H1 (cell line): ENCODE measurements around the gene ARRB1. TPM values are rescaled to one million over a fixed set of nuclear protein-coding genes. Genes with fewer than 3 reads are reported as not detected.

ENCODE experiments used
- CTCF ChIA-PET: fragments of 300-600 bp; sonication (Branson Sonifier 250); formaldehyde crosslinking; loops from one replicate; lab custom pipeline; 2021; ENCODE audit not compliant: partially characterized antibody; lab: Charles Lee
- POLR2A ChIA-PET: fragments of 300-600 bp; sonication (Branson Sonifier 250); formaldehyde crosslinking; loops from one replicate; lab custom pipeline; 2021; ENCODE audit warnings: inconsistent platforms; ENCODE audit not compliant: partially characterized antibody; lab: Charles Lee
- DNase-seq, 2 experiments: peaks; one replicate each; pipeline versions ENCODE4 v3.0.0 to v3.0.0-alpha.2; 2010 to 2022; ENCODE audit warnings: low spot score in 2 of 2, low read depth in 1 of 2, mixed read lengths in 1 of 2
- FAIRE-seq: peaks from 2 replicates; lab custom pipeline; 2011; peaks lifted over from hg19 to GRCh38; lab: Jason Lieb, UNC
- H2AFZ ChIP-seq: 2 replicates; pipeline ENCODE4 v1.8.1; 2012; ENCODE audit warnings: low read length, inconsistent platforms
- H2AK5ac ChIP-seq: 2 replicates; pipeline ENCODE4 v1.6.1; 2013; ENCODE audit warnings: low read depth, low read length
- H2BK120ac ChIP-seq: replicated peaks from 2 replicates; pipeline ENCODE3; 2013; ENCODE audit warnings: low read depth, low read length, inconsistent platforms
- H2BK12ac ChIP-seq: 2 replicates; pipeline ENCODE4 v1.6.1; 2013; ENCODE audit warnings: low read depth, low read length
- H2BK15ac ChIP-seq: 2 replicates; pipeline ENCODE4 v1.6.1; 2013; ENCODE audit warnings: low read length
- H2BK20ac ChIP-seq: 2 replicates; pipeline ENCODE4 v1.6.1; 2013; ENCODE audit warnings: low read length
- H2BK5ac ChIP-seq: 2 replicates; pipeline ENCODE4 v1.6.1; 2013; ENCODE audit warnings: low read depth, low read length
- H3K14ac ChIP-seq: 2 replicates; pipeline ENCODE4 v1.6.1; 2013; ENCODE audit warnings: inconsistent platforms; ENCODE audit not compliant: insufficient read length
- H3K18ac ChIP-seq: 2 replicates; pipeline ENCODE4 v1.6.1; 2013; ENCODE audit warnings: low read length; ENCODE audit errors: extremely low read depth
- H3K23ac ChIP-seq: 2 replicates; pipeline ENCODE4 v1.6.1; 2013; ENCODE audit warnings: inconsistent platforms; ENCODE audit not compliant: insufficient read length
- H3K23me2 ChIP-seq: 2 replicates; pipeline ENCODE4 v1.6.1; 2013; ENCODE audit warnings: low read depth, low read length
- H3K27ac ChIP-seq: 2 replicates; pipeline ENCODE4 v1.6.1; 2011; ENCODE audit warnings: low read depth, low read length, inconsistent platforms
- H3K27me3 ChIP-seq, 4 experiments: replicated peaks in 1 of 4; 1 replicate in 1 of 4; 2 replicates in 3 of 4; pipeline versions ENCODE4 v1.6.1 to v1.8.1; 2011 to 2013; ENCODE audit warnings: low read length in 3 of 4, mild to moderate bottlenecking in 3 of 4, inconsistent platforms in 2 of 4, mixed read lengths in 2 of 4, moderate library complexity in 1 of 4; ENCODE audit not compliant: control insufficient read depth in 3 of 4, insufficient read depth in 3 of 4; ENCODE audit errors: extremely low read depth in 1 of 4
- H3K36me3 ChIP-seq, 4 experiments: 2 replicates each; pipeline versions ENCODE4 v1.6.1 to v1.8.1; 2011 to 2013; ENCODE audit warnings: mild to moderate bottlenecking in 4 of 4, low read length in 3 of 4, moderate library complexity in 2 of 4, control low read depth in 1 of 4, inconsistent platforms in 1 of 4; ENCODE audit not compliant: insufficient read depth in 4 of 4, control insufficient read depth in 2 of 4
- H3K4ac ChIP-seq: replicated peaks from 2 replicates; pipeline ENCODE3; 2013; ENCODE audit warnings: low read length, low read depth, mixed read lengths, inconsistent platforms; ENCODE audit not compliant: insufficient read length
- H3K4me1 ChIP-seq, 4 experiments: replicated peaks in 1 of 4; 1 replicate in 1 of 4; 2 replicates in 3 of 4; pipeline versions ENCODE4 v1.6.1 to v1.8.1; 2011 to 2013; ENCODE audit warnings: low read length in 3 of 4, inconsistent platforms in 2 of 4, mixed read lengths in 1 of 4; ENCODE audit not compliant: insufficient read depth in 4 of 4, control insufficient read depth in 3 of 4
- H3K4me2 ChIP-seq, 2 experiments: 2 replicates each; pipeline versions ENCODE4 v1.6.1 to v1.8.1; 2011 to 2013; ENCODE audit warnings: low read depth in 2 of 2, low read length in 2 of 2, control low read depth in 1 of 2, inconsistent platforms in 1 of 2, mild to moderate bottlenecking in 1 of 2; ENCODE audit not compliant: insufficient read depth in 1 of 2
- H3K4me3 ChIP-seq, 4 experiments: fragments of 200-600, 300-600 bp in 1 of 4; sonication (generic), shearing (Covaris generic), sonication (Bioruptor Twin) in 1 of 4; 2 replicates each; pipeline versions ENCODE4 v1.5.1 to v1.8.1; 2011 to 2016; ENCODE audit warnings: low read length in 4 of 4, low read depth in 3 of 4, control low read depth in 2 of 4, inconsistent platforms in 2 of 4, mild to moderate bottlenecking in 2 of 4, mixed read lengths in 1 of 4, moderate library complexity in 1 of 4; ENCODE audit not compliant: insufficient read depth in 2 of 4; ENCODE audit errors: extremely low read depth in 1 of 4
- H3K56ac ChIP-seq: replicated peaks from 2 replicates; pipeline ENCODE3; 2013; ENCODE audit warnings: low read depth, mild to moderate bottlenecking, mixed read lengths, low read length, inconsistent platforms; ENCODE audit not compliant: insufficient read length
- H3K79me1 ChIP-seq: 2 replicates; pipeline ENCODE4 v1.6.1; 2013; ENCODE audit warnings: low read depth, low read length, control low read depth
- H3K79me2 ChIP-seq, 2 experiments: 2 replicates each; pipeline versions ENCODE4 v1.6.1 to v1.8.1; 2012 to 2013; ENCODE audit warnings: low read length in 2 of 2, mild to moderate bottlenecking in 2 of 2, inconsistent platforms in 1 of 2; ENCODE audit not compliant: insufficient read depth in 2 of 2, control insufficient read depth in 1 of 2
- H3K9ac ChIP-seq, 4 experiments: replicated peaks in 1 of 4; 1 replicate in 1 of 4; 2 replicates in 3 of 4; pipeline versions ENCODE4 v1.6.1 to v1.8.1; 2011 to 2013; ENCODE audit warnings: low read depth in 3 of 4, low read length in 3 of 4, control low read depth in 2 of 4, mild to moderate bottlenecking in 2 of 4, moderate library complexity in 2 of 4, inconsistent platforms in 1 of 4; ENCODE audit errors: extremely low read depth in 1 of 4
- H3K9me3 ChIP-seq, 2 experiments: 2 replicates each; pipeline versions ENCODE4 v1.6.1 to v1.8.1; 2012 to 2013; ENCODE audit warnings: mild to moderate bottlenecking in 2 of 2, moderate library complexity in 2 of 2, control low read depth in 1 of 2, inconsistent platforms in 1 of 2, low read depth in 1 of 2, low read length in 1 of 2, mixed read lengths in 1 of 2; ENCODE audit not compliant: insufficient read depth in 2 of 2
- H4K20me1 ChIP-seq, 2 experiments: replicated peaks in 1 of 2; 2 replicates each; pipeline versions ENCODE3 to v1.8.1; 2011 to 2013; ENCODE audit warnings: inconsistent platforms in 2 of 2, low read length in 2 of 2, mild to moderate bottlenecking in 1 of 2; ENCODE audit not compliant: insufficient read depth in 2 of 2, control insufficient read depth in 1 of 2
- H4K5ac ChIP-seq: 2 replicates; pipeline ENCODE4 v1.6.1; 2013; ENCODE audit warnings: low read length, low read depth, mixed read lengths, inconsistent platforms; ENCODE audit not compliant: insufficient read length
- H4K8ac ChIP-seq: 2 replicates; pipeline ENCODE4 v1.8.0; 2013; ENCODE audit warnings: mild to moderate bottlenecking, moderate library complexity, low read length, inconsistent platforms; ENCODE audit not compliant: insufficient read depth; ENCODE audit errors: extremely low read depth
- H4K91ac ChIP-seq: replicated peaks from 2 replicates; pipeline ENCODE3; 2013; ENCODE audit warnings: low read length, mixed read lengths, inconsistent platforms; ENCODE audit not compliant: insufficient read length
- BACH1 ChIP-seq: IDR thresholded peaks from 2 replicates; pipeline ENCODE4 v1.6.1; 2012; ENCODE audit warnings: low read length, improper control_type of control experiment
- CTBP2 ChIP-seq: IDR thresholded peaks from 2 replicates; pipeline ENCODE4 v1.7.0; 2011; ENCODE audit warnings: borderline replicate concordance, mild to moderate bottlenecking, moderate library complexity, mixed read lengths, low read length; ENCODE audit not compliant: insufficient read depth, insufficient read length
- EP300 ChIP-seq, 2 experiments: IDR thresholded peaks; 1 replicate in 1 of 2; 2 replicates in 1 of 2; pipeline ENCODE4 v1.6.1; 2011 to 2012; ENCODE audit warnings: low read depth in 2 of 2, low read length in 2 of 2, mild to moderate bottlenecking in 2 of 2, borderline replicate concordance in 1 of 2, inconsistent platforms in 1 of 2, moderate library complexity in 1 of 2
- GABPA ChIP-seq: IDR thresholded peaks from 2 replicates; pipeline ENCODE4 v1.6.1; 2011; ENCODE audit warnings: mild to moderate bottlenecking, low read length, moderate library complexity, borderline replicate concordance; ENCODE audit not compliant: insufficient read depth
- HDAC6 ChIP-seq: IDR thresholded peaks from one replicate; pipeline ENCODE4 v1.7.1; 2012; ENCODE audit warnings: low read depth, mild to moderate bottlenecking, inconsistent platforms, low read length, moderate library complexity
- MAFK ChIP-seq: IDR thresholded peaks from 2 replicates; pipeline ENCODE4 v1.6.1; 2012; ENCODE audit warnings: low read depth, mild to moderate bottlenecking, improper control_type of control experiment, low read length
- PHF8 ChIP-seq: fragments of 200-600 bp; sonication (generic); conservative IDR thresholded peaks from 2 replicates; pipeline ENCODE4 v1.7.1; 2012; ENCODE audit warnings: low read depth, mild to moderate bottlenecking, inconsistent platforms, low read length, moderate library complexity
- RFX5 ChIP-seq: IDR thresholded peaks from 2 replicates; pipeline ENCODE4 v1.6.1; 2011; ENCODE audit warnings: low read depth, low read length, improper control_type of control experiment, borderline replicate concordance
- SIX5 ChIP-seq: IDR thresholded peaks from 2 replicates; pipeline ENCODE4 v1.6.1; 2011; ENCODE audit warnings: mild to moderate bottlenecking, low read depth, low read length
- SP1 ChIP-seq: IDR thresholded peaks from 2 replicates; pipeline ENCODE4 v1.6.1; 2011; ENCODE audit warnings: low read depth, low read length
- WGBS, 2 experiments: shearing (Covaris generic) in 1 of 2; methylation state at CpG; one replicate each; pipeline versions ENCODE4 v1.1.6 to v1.1.7; 2013 to 2015; ENCODE audit warnings: low lambda C conversion rate in 2 of 2, mixed read lengths in 2 of 2, inconsistent platforms in 1 of 2, low coverage in 1 of 2, missing lambda C conversion rate in 1 of 2; ENCODE audit not compliant: insufficient replicate concordance in 2 of 2, insufficient coverage in 1 of 2, insufficient read length in 1 of 2; ENCODE audit errors: extremely low coverage in 1 of 2, missing lambda C conversion rate in 1 of 2; 5-methylcytosine and 5-hydroxymethylcytosine counted together
- polyA plus RNA-seq, 7 experiments: library from polyadenylated mRNA; depleted of rRNA in 3 of 7; stranded (reverse) in 5 of 7; unstranded in 2 of 7; fragments of >200 nt in 5 of 7; fragments of 200-250 nt in 2 of 7; gene quantifications; 1 replicate in 5 of 7; 2 replicates in 1 of 7; 4 replicates in 1 of 7; pipeline versions ENCODE4 v1.2.1 to v1.2.3, GENCODE V29; 2011 to 2013; ENCODE audit warnings: missing spikeins in 2 of 7, mixed read lengths in 2 of 7
- total RNA-seq: library from RNA; stranded (reverse); fragmentation: NEBNext Ultra II Directional; extraction: Animal tissue kit (Norgen Biotek cat#: 25700); gene quantifications from 2 replicates; pipeline ENCODE4 v1.2.1, GENCODE V29; 2021
- TF ChIP-seq, protein P1 (sequence below): IDR thresholded peaks from 2 replicates; pipeline ENCODE4 v1.6.1; 2012; ENCODE audit warnings: inconsistent platforms

Gene ARRB1
- total and polyA plus RNA-seq, 2 of the 8 experiments (the other 6 are each of a cell fraction or from before 2014, with no cell fraction given), result 9.4 to 31.8 TPM

DNA sequence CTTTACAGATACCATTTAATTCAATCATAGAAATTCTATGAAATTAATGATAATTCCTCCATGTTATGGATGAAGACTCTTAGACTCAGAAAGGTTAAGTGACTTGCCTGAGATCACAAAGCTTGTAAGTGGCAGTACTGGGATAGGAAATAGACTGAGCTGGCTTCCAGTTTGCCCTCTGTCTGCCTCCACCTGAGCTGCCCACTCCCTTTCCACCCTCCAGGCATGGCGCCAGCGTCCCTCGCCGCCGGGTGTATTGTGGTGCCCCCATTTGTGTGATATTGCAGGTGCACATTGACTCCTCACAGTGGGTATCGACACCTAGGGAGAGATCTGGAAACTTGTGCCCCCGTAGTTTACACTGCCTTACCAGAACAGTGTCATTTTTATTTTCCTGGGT lies 38.5 kb upstream of the ARRB1 start:
- CTCF ChIA-PET, result interaction anchor here (1.2 to 16.6 kb wide), 25 partner anchors 8 to 249 kb away, joined by 3 to 327 read pairs (median 13); partner anchors contain the start of gene RPS3
- 93% methylated on average over 7 of the region's 7 CpGs; no CpG with 5 or more reads in 1 of the 2 experiments for WGBS, 2 experiments
- H3K4me1 ChIP-seq, result peaks cover 0 to 3% (median 0%) of the 10 kb centered on the region in 4 experiments; a peak in 3 of 7 replicates

More for the DNA sequence above, 38.5 kb upstream of the ARRB1 start:
- FAIRE-seq (no peak), DNase-seq (no peak)
- Histone ChIP-seq H3K9ac (no peak overlapping the region), H3K4me3 (no peak overlapping the region), H3K14ac (no peak overlapping the region), H2BK20ac (no peak overlapping the region), H3K4ac (no peak overlapping the region), H2BK120ac (no peak overlapping the region), H2AFZ (no peak overlapping the region), H4K20me1 (no peaks in the 10 kb centered on the region), H3K27me3 (no peaks in the 10 kb centered on the region), H4K5ac (no peak overlapping the region), H3K79me2 (no peaks in the 10 kb centered on the region), H3K27ac (no peak overlapping the region), H4K8ac (no peak overlapping the region), H3K23ac (no peak overlapping the region), H2BK5ac (no peak overlapping the region), H3K56ac (no peak overlapping the region), H3K23me2 (no peaks in the 10 kb centered on the region), H3K36me3 (no peaks in the 10 kb centered on the region), H2AK5ac (0 out of 2 replicates have a peak overlapping the region, but pooled peaks have one; percentile 53), H2BK12ac (no peak overlapping the region), H3K4me2 (no peak overlapping the region), H2BK15ac (no peak overlapping the region), H3K79me1 (no peaks in the 10 kb centered on the region), H4K91ac (no peak overlapping the region), H3K9me3 (no peaks in the 10 kb centered on the region), H3K18ac (no peak overlapping the region)
- POLR2A ChIA-PET, result interaction anchor here (1.4 to 20.0 kb wide), 2 partner anchors 9 to 13 kb away, joined by 5 to 269 read pairs; partner anchors contain the start of gene RPS3
- TF ChIP-seq SP1, result no peak
- TF ChIP-seq, protein P1, sequence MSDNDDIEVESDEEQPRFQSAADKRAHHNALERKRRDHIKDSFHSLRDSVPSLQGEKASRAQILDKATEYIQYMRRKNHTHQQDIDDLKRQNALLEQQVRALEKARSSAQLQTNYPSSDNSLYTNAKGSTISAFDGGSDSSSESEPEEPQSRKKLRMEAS, result no peak
- TF ChIP-seq EP300 (IDR thresholded peaks at IDR 0.05; ENCODE audit: borderline replicate concordance in 1 of 2, low read depth in 2 of 2, low read length in 2 of 2), result no peak
- TF ChIP-seq PHF8, result no peak
- no peak for TF ChIP-seq RFX5
- TF ChIP-seq MAFK, result no peak
- no peak for TF ChIP-seq HDAC6
- no peak for TF ChIP-seq SIX5
- TF ChIP-seq CTBP2, result no peak
- TF ChIP-seq GABPA, result no peak
- no peak for TF ChIP-seq BACH1
